IMR-90 (cell line): ENCODE results near the gene GPR35.

Source experiments
- BHLHE40 ChIP-seq: fragments of 150-350 bp; IDR thresholded peaks from 2 replicates; pipeline ENCODE4 v1.6.1; 2016; ENCODE audit warnings: mild to moderate bottlenecking, low read depth, low read length
- CEBPB ChIP-seq: IDR thresholded peaks from 2 replicates; pipeline ENCODE4 v1.6.1; 2012; ENCODE audit warnings: low read depth, low read length, improper control_type of control experiment
- CHD1 ChIP-seq: IDR thresholded peaks from 2 replicates; pipeline ENCODE4 v1.6.1; 2012; ENCODE audit warnings: low read depth, low read length, improper control_type of control experiment
- CTCF ChIP-seq: conservative IDR thresholded peaks from 2 replicates; pipeline ENCODE4 v1.5.1; 2012; ENCODE audit warnings: mild to moderate bottlenecking, low read depth, low read length, improper control_type of control experiment
- FOS ChIP-seq: fragments of 150-350 bp; IDR thresholded peaks from 2 replicates; pipeline ENCODE4 v1.6.1; 2016; ENCODE audit warnings: low read depth, low read length
- MAFK ChIP-seq: IDR thresholded peaks from 2 replicates; pipeline ENCODE4 v1.6.1; 2012; ENCODE audit warnings: low read depth, low read length, improper control_type of control experiment
- MXI1 ChIP-seq: IDR thresholded peaks from 2 replicates; pipeline ENCODE4 v1.6.1; 2012; ENCODE audit warnings: low read depth, mild to moderate bottlenecking, low read length, moderate library complexity, borderline replicate concordance
- POLR2A ChIP-seq: IDR thresholded peaks from 2 replicates; pipeline ENCODE4 v1.6.1; 2012; ENCODE audit warnings: mild to moderate bottlenecking, low read depth, low read length
- RAD21 ChIP-seq: IDR thresholded peaks from 2 replicates; pipeline ENCODE4 v1.6.1; 2012; ENCODE audit warnings: low read length, improper control_type of control experiment
- RCOR1 ChIP-seq: IDR thresholded peaks from 2 replicates; pipeline ENCODE4 v1.6.1; 2012; ENCODE audit warnings: mild to moderate bottlenecking, low read length, improper control_type of control experiment; ENCODE audit not compliant: insufficient replicate concordance
- TF ChIP-seq, protein P1 (sequence below): fragments of 150-350 bp; IDR thresholded peaks from 2 replicates; pipeline ENCODE4 v1.6.1; 2017; ENCODE audit warnings: mild to moderate bottlenecking, antibody characterized with exemption, low read length, low read depth
- TF ChIP-seq, protein P2 (sequence below): fragments of 150-350 bp; IDR thresholded peaks from 2 replicates; pipeline ENCODE4 v1.6.1; 2016; ENCODE audit warnings: low read depth, mild to moderate bottlenecking, low read length, moderate library complexity, borderline replicate concordance

DNA sequence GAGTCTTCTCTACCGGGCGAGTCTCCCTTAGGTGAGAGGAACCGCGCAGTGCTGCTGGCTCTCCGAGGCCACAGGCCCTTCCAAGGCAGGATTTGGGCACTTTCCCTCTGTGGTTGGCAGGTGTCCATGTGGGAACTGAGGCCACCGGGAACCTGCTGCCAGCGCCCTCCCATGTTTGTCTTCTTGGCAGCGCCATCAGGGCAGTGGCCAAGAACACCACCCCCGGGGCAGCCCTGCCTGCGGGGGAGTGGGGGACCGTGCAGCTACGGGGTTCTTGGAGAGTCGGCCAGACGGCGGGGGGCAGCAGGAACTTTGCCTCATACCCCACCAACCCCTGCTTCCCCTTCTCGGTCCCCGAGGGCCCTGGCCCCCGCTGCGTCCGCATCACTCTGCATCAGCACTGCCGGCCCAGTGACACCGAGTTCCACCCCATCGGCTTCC is 28.8 kb upstream of the GPR35 start:
- TF ChIP-seq CTCF (no peak), CEBPB (no peak), RCOR1 (no peak), POLR2A (no peak), BHLHE40 (no peak), CHD1 (no peak), MAFK (no peak), RAD21 (no peak), MXI1 (no peak), FOS (no peak)
- TF ChIP-seq, protein P1, sequence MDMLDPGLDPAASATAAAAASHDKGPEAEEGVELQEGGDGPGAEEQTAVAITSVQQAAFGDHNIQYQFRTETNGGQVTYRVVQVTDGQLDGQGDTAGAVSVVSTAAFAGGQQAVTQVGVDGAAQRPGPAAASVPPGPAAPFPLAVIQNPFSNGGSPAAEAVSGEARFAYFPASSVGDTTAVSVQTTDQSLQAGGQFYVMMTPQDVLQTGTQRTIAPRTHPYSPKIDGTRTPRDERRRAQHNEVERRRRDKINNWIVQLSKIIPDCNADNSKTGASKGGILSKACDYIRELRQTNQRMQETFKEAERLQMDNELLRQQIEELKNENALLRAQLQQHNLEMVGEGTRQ = no peak
- TF ChIP-seq, protein P2, sequence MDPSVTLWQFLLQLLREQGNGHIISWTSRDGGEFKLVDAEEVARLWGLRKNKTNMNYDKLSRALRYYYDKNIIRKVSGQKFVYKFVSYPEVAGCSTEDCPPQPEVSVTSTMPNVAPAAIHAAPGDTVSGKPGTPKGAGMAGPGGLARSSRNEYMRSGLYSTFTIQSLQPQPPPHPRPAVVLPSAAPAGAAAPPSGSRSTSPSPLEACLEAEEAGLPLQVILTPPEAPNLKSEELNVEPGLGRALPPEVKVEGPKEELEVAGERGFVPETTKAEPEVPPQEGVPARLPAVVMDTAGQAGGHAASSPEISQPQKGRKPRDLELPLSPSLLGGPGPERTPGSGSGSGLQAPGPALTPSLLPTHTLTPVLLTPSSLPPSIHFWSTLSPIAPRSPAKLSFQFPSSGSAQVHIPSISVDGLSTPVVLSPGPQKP = no peak
